Measurements from ENCODE around the gene SCAPER. TPM values are rescaled to one million over a fixed set of nuclear protein-coding genes. Genes with fewer than 3 reads are reported as not detected.
"Not testable (repeated sequence)": the region's sequence is repeated elsewhere in the genome, so short reads cannot be mapped to it uniquely, and the experiment has no call there.

SCAPER gene
- polyA plus RNA-seq, 2 of the 4 experiments (the other 2 are of a cell fraction), result 4.9 to 5.5 TPM

GRCh38 chr15:76861815-76862397, 43.2 kb downstream of the SCAPER start:
- no peak overlapping the region for H3K27ac ChIP-seq
- POLR2A ChIA-PET, result interaction anchor here (0.6 kb wide), 1 partner anchor 724 kb away, joined by 3 read pairs; no protein-coding TSS in a partner anchor
- no peak overlapping the region for H3K4me3 ChIP-seq
- no peaks in the 10 kb centered on the region for H3K9me3 ChIP-seq
- ATAC-seq (no peak), DNase-seq (ENCODE audit: low read depth in 1 of 2, low spot score in 1 of 2) (no peak), FAIRE-seq (no peak)
- TF ChIP-seq CHD2 (IDR thresholded peaks at IDR 0.05; ENCODE audit: low read length, partially characterized antibody), result no peak
- TF ChIP-seq ZSCAN20 (CRISPR knock-in tag; IDR thresholded peaks at IDR 0.05), result no peak
- CTCF ChIA-PET, result interaction anchor here (5.1 kb wide), 1 partner anchor 671 kb away, joined by 32 read pairs; no protein-coding TSS in a partner anchor
- H3K4me2 ChIP-seq, result no peak overlapping the region
- no peaks in the 10 kb centered on the region for H3K4me1 ChIP-seq
- 81% methylated on average over 4 of the region's 4 CpGs for WGBS (ENCODE audit: missing lambda C conversion rate)

GRCh38 chr15:76860201-76860600, 44.9 kb downstream of the SCAPER start:
- Histone ChIP-seq H3K4me3 (no peak overlapping the region), H3K9me3 (no peaks in the 10 kb centered on the region), H3K27ac (no peak overlapping the region), H3K4me2 (no peak overlapping the region), H3K4me1 (no peaks in the 10 kb centered on the region)
- TF ChIP-seq BCL3 (IDR thresholded peaks at IDR 0.05) (no peak), RCOR1 (IDR thresholded peaks at IDR 0.05; ENCODE audit: low read depth, low read length) (no peak), HMGXB4 (CRISPR knock-in tag; IDR thresholded peaks at IDR 0.05; ENCODE audit: borderline replicate concordance) (no peak), USF2 (IDR thresholded peaks at IDR 0.05) (no peak), SREBF2 (IDR thresholded peaks at IDR 0.05) (no peak), RFX5 (IDR thresholded peaks at IDR 0.05) (no peak)
- ATAC-seq, result no peak
- DNase-seq (ENCODE audit: low read depth in 1 of 2, low spot score in 1 of 2), result no peak
- POLR2A ChIA-PET, result no interaction called here
- CTCF ChIA-PET, result interaction anchor here (0.7 to 5.1 kb wide), 7 partner anchors 173 to 713 kb away, joined by 3 to 32 read pairs (median 3); no protein-coding TSS in a partner anchor
- no peak for FAIRE-seq

GRCh38 chr15:76850367-76850766, 54.8 kb downstream of the SCAPER start:
- CTCF ChIA-PET, result interaction anchor here (1.2 to 2.6 kb wide), 2 partner anchors 9 to 17 kb away, joined by 3 to 6 read pairs; no protein-coding TSS in a partner anchor
- ATAC-seq; H3K4me2 ChIP-seq; H3K4me1 ChIP-seq; FAIRE-seq; H3K27ac ChIP-seq; H3K9me3 ChIP-seq; H3K4me3 ChIP-seq; DNase-seq (ENCODE audit: low read depth in 1 of 2, low spot score in 1 of 2): not testable (repeated sequence)
- POLR2A ChIA-PET, result interaction anchor here (0.6 kb wide), 1 partner anchor 21 kb away, joined by 5 read pairs; no protein-coding TSS in a partner anchor

GRCh38 chr15:76846782-76847181, 58.4 kb downstream of the SCAPER start:
- H3K4me1 ChIP-seq, result no peaks in the 10 kb centered on the region
- TF ChIP-seq SMC3 (IDR thresholded peaks at IDR 0.05) (no peak), HMGXB4 (CRISPR knock-in tag; IDR thresholded peaks at IDR 0.05; ENCODE audit: borderline replicate concordance) (no peak), PHF8 (IDR thresholded peaks at IDR 0.05; ENCODE audit: borderline replicate concordance, low read depth) (no peak), ZSCAN20 (CRISPR knock-in tag; IDR thresholded peaks at IDR 0.05) (no peak), REST (IDR thresholded peaks at IDR 0.05) (no peak), E2F6 (IDR thresholded peaks at IDR 0.05; ENCODE audit: borderline replicate concordance, low read depth) (no peak), CBX8 (IDR thresholded peaks at IDR 0.05) (no peak), ZFP36 (IDR thresholded peaks at IDR 0.05; ENCODE audit: borderline replicate concordance, partially characterized antibody) (no peak), HOXA7 (CRISPR knock-in tag; IDR thresholded peaks at IDR 0.05) (no peak), CEBPB (IDR thresholded peaks at IDR 0.05) (no peak), NPAS2 (CRISPR knock-in tag; IDR thresholded peaks at IDR 0.05; ENCODE audit: borderline replicate concordance) (no peak), ZC3H11A (IDR thresholded peaks at IDR 0.05) (no peak), POLR2A (IDR thresholded peaks at IDR 0.05; ENCODE audit: low read length) (no peak), HDAC2 (IDR thresholded peaks at IDR 0.05) (no peak)
- CTCF ChIA-PET, result interaction anchor here (0.6 to 0.9 kb wide), 4 partner anchors 513 to 786 kb away, joined by 3 to 4 read pairs (median 4); no protein-coding TSS in a partner anchor
- no peaks in the 10 kb centered on the region for H3K9me3 ChIP-seq
- no peak overlapping the region for H3K4me3 ChIP-seq
- H3K4me2 ChIP-seq, result no peak overlapping the region
- DNase-seq (ENCODE audit: low read depth in 1 of 2, low spot score in 1 of 2) (no peak), FAIRE-seq (no peak), ATAC-seq (no peak)
- POLR2A ChIA-PET, result no interaction called here
- H3K27ac ChIP-seq, result no peak overlapping the region
- WGBS (ENCODE audit: missing lambda C conversion rate), result 98% methylated on average over 1 of the region's 1 CpG

All from A549 (cell line).